Measurements from ENCODE around the gene NR6A1. TPM values are rescaled to one million over a fixed set of nuclear protein-coding genes. Genes with fewer than 3 reads are reported as not detected.

The NR6A1 gene
- total RNA-seq, 1 donor = 1.2 TPM

DNA sequence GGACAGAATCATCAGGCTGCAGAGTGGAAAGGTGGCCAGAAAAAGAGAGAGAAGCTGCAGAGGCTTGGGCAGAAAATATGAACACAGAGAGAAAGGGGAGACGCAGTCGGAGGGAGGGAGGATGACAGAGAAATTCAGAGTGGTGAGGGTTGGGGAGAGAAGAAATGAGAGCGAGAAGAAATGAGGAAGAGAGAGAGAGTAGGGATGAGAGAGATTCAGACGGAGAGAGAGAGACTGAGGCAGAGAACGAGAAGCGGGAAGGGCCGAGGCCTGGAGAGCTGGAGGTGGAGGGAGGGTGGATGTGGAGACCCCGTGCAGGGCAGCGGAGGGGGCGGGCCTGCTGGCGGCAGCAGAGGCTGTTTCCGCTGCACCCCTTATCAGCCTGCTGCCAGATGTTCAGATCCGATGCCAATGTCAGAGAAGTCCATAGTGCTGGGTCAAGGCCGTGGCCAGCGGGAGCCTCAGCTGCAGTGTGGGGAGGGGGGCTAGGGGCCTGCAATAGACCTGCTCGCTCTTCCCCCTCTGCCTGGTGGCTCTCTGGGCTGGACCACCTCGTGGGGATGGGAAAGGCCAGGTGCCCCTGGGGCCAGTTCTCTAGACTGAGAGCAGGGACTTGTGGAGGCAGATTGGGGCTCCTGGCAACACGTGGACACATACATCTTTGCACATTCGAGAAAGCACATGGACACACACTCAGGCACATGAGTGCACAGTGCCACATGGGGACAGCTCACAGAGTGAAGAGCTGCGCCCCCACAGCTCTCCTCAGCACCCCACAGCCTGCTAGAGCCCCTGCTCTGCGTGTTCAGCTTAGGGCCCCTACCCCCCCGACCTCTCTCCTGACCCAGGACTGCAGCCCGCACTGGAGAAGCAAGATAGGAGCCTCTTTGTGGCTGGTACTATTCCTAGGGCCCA is 259.0 kb downstream of the NR6A1 start:
- TF ChIP-seq, protein P1, sequence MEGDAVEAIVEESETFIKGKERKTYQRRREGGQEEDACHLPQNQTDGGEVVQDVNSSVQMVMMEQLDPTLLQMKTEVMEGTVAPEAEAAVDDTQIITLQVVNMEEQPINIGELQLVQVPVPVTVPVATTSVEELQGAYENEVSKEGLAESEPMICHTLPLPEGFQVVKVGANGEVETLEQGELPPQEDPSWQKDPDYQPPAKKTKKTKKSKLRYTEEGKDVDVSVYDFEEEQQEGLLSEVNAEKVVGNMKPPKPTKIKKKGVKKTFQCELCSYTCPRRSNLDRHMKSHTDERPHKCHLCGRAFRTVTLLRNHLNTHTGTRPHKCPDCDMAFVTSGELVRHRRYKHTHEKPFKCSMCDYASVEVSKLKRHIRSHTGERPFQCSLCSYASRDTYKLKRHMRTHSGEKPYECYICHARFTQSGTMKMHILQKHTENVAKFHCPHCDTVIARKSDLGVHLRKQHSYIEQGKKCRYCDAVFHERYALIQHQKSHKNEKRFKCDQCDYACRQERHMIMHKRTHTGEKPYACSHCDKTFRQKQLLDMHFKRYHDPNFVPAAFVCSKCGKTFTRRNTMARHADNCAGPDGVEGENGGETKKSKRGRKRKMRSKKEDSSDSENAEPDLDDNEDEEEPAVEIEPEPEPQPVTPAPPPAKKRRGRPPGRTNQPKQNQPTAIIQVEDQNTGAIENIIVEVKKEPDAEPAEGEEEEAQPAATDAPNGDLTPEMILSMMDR (IDR thresholded peaks at IDR 0.05; ENCODE audit: insufficient read depth, low read length) = no peak
- no peak overlapping the region for H3K4me3 ChIP-seq (ENCODE audit: low read depth, low read length)
- no peak for DNase-seq (ENCODE audit: low read depth)

DNA sequence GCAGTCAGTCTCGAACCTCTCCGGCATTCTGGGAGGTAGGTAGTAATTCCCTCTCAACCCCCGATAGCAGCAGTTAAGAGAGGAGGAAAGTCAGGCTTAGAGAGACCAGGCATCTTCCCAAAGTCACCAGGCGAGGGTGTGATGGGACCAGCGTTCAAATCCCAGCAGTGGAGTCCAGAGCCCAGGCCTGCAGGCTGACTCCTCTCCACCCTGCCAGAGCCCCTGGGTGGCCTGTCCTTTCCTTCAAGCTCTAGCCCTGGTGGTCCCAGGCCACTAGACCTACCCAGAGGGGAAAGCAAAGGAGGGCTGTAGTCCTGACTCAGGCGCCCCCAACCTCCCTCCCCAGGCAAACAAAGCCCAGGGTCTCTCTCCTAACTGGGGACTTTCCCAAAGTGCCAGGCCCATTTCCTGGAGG is 259.7 kb downstream of the NR6A1 start:
- no peak for DNase-seq (ENCODE audit: low read depth)
- H3K4me3 ChIP-seq (ENCODE audit: low read depth, low read length) = no peak overlapping the region
- TF ChIP-seq, protein P1 (IDR thresholded peaks at IDR 0.05; ENCODE audit: insufficient read depth, low read length) = no peak

DNA sequence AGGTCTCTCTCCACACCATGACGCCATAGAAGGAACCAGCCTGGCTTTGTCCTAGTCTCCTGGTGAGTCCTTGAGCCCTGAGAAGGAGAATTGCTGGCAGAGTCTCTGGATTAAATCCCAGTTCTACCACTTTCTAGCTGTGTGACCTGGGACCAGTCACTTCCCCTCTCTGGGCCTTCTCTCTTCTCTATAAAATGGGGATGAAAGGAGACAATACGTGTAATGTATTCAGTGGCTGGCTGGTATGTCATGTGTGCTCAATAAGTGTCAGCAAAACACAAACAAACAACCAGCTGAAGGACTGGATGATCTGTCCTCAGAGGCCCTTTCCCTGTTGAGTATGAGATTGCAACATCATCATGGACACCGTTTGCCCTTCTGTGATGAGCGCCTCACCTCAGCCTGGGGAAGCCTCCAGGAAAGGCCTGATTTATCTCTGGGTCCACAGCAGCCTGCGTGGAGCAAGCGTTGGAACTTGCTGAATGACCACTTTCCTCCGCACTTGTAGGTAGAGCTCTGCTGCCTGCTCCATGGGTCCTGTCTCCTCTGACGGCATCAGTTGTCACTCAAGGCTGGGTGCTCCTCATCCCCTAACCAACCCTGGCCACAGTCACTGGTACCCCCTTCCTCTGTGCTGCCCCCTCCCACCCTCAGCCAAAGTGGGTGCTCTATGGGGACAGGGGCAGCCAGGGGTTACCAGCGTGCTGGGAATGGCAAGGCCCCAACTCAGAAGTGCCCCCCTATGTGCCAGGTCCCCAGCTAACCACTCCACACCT is 260.3 kb downstream of the NR6A1 start:
- no peak for DNase-seq (ENCODE audit: low read depth)
- TF ChIP-seq, protein P1 (IDR thresholded peaks at IDR 0.05; ENCODE audit: insufficient read depth, low read length) = no peak

DNA sequence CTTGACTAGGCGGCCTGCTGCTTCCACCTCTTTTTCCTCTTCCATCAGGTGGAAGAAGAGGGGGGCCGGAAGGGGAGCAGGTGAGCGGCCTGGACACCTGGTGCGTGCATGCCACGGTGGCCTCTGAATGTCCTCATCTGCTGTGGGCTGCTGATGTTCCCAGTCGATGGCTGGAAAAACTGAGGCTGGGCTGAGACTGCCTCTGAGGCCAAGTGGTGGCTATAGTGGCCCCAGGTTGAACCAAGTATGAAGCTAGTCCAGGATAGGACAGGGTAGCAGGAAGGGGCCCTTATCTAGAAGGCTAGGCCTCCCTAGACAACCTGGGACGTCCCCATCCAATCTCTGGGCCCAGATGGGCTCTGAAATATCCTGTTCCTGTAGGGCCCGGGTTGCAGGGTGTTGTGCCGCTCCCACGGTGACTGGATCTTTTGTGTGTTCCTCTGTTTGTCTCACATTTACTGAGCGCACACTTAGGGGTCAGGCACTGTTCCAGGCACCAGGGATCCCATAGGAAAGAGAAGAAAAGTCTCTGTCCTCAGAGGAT is 263.2 kb downstream of the NR6A1 start:
- DNase-seq (ENCODE audit: low read depth) = no peak

More for the DNA sequence above, 260.3 kb downstream of the NR6A1 start:
- H3K4me3 ChIP-seq (ENCODE audit: low read depth, low read length) = no peak overlapping the region

DNA sequence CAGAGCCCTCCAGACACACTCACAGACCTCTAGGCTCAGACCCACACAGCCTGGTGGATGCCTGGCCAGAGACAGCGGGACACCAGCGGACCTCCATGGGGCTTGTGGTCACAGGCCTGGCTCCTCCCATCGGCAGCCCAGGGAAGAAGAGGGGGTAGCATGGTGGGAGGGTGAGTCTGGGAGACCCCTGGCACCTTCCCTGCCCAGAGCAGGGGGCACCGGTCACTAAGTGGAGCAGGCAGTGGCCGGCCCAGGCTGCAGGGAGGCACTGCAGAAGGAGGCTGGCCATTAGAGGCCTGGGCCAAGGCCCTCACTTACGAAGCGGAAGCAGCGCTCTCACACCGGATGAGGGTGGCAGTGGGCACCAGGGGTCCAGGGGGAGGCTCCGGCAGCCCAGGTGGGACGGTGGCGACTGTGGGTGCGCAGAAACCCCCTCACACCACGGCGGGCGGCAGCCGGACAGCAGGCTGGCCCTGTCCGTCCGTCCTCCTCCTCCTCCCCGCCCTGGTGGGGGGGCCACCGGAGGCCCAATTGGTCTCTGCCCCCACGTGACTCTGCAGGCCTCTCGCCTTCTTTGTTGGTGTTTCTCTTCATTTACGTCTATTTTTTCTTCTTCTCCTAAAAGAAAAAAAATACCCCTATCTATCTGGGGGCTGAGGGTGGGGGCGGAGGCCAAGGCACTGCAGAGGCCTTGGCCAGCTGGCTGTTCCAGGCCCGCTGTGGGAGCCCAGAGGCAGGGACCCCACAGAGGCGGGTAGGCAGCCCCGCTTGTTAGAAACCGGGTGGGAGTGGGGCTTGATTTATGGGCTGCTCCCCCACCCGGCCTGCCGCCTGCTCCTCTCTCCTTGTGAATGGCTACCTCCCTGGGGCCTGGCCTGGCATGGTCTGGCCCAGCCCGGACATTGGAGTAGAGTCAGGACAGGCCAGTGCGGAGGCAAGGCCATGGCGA is 263.9 kb downstream of the NR6A1 start, which contains the start of gene NR5A1:
NR5A1 (minus strand) TSS at position 469 of the 949 bp plus-strand sequence. CDS start 4,004 bp downstream, outside the sequence.
- DNase-seq (ENCODE audit: low read depth) = no peak
- H3K4me3 ChIP-seq (ENCODE audit: low read depth, low read length) = no peak within 1 kb of the TSS
- TF ChIP-seq, protein P1 (IDR thresholded peaks at IDR 0.05; ENCODE audit: insufficient read depth, low read length) = no peak

More for the DNA sequence above, 263.2 kb downstream of the NR6A1 start:
- no peak overlapping the region for H3K4me3 ChIP-seq (ENCODE audit: low read depth, low read length)
- TF ChIP-seq, protein P1 (IDR thresholded peaks at IDR 0.05; ENCODE audit: insufficient read depth, low read length) = no peak

All from fibroblast of the aortic adventitia (primary cell).